HG03196 (cell line): Measurements from ENCODE around the gene HIVEP3.
A peak's percentile ranks its signal among the peaks of the same experiment; 100 is the strongest.

ENCODE experiments used
- ATAC-seq: cut with Tn5 transposase; IDR thresholded peaks from one replicate; pipeline ENCODE4 v1.9.1; 2021; ENCODE audit not compliant: unreplicated experiment

Gene HIVEP3

DNA sequence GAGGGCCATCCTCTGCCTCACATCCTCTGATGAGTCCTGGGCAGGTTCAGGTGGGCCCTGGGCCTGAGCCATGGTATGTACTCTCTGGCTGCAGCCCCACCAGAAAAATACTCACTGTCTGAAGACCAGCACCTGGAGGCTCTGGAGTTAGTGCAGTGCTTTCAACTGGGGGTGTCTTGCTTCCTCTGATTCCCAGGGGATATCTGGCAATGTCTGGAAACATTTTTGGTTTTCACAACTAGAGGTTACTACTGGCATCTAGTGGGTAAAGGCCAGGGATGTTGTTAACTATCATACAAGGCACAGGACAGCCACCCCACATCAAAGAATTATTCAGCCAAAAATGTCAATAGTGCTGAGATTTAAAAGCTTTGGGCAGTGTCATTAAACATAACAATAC lies 152.7 kb downstream of the HIVEP3 start:
- ATAC-seq = no peak

- ATAC-seq = no peak
These were observed 153.6 kb downstream of the HIVEP3 start for GRCh38 chr1:41765152-41765551.

DNA sequence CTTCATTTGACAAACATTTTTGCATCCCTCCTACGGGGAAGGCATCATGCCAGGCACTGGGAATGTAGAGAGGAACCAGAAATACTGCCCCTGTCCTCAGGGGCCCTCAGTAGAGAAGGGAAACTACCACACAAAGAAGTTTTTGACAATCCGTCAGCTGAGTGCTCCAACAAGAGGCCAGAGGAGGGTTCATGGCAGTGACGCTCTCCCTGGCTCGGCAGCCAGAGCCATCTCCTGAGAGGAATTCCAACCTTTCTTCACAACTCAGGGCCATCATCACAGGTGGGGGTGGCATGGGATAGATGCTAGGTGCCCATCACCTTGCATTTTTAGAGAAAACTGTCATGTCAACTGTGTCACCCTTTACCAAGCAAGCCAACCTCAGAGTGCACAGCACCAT lies 154.1 kb downstream of the HIVEP3 start:
- ATAC-seq = no peak

- no peak for ATAC-seq
These were observed 155.9 kb downstream of the HIVEP3 start for GRCh38 chr1:41762777-41763176.

DNA sequence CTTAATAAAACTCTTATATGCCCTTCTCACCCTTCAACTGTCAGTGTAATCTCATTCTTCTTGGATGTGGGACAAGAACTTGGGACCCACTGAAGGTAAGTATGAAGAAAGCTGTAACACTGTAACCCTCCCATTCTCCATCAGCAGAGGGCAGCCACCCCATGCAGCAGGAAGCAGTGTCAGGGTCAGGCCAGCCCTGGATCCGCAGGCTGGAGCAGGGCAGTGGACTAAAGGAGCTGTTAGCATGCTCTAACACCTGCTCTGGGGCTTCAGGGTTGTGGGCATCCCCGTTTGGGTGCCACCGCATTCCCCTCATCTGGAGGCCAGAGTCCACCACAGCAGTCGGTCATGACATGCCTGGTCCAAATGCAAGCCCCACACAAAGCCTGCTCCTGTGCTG lies 156.5 kb downstream of the HIVEP3 start:
- no peak for ATAC-seq

DNA sequence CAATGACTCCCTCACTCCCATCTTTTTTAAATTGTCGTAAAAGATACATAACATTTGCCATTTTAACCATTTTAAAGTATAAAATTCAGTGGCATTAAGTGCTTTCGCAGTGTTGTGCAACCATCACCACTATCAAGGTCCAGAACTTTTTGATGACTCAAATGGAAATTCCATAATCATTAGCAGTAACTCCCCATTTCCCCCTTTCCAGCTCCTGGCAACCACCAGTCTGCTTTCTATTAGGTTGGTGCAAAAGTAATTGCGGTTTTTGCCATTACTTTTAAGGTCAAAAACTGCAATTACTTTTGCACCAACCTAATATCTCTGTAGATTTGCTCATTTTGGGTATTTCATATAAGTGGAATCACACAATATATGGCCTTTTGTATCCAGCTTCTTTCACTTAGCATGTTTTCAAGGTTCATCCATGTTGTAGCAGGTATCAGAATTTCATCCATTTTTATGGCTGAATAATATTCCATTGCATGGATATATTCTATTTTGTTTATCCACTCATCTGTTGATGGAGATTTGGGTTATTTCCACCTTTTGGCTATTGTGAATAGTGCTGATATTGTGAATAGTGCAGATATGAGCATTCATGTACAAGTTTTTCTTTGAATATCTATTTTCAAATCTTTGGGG lies 159.7 kb downstream of the HIVEP3 start:
- no peak for ATAC-seq

- ATAC-seq = no peak
These were observed 160.2 kb downstream of the HIVEP3 start for GRCh38 chr1:41758500-41758899.

- no peak for ATAC-seq
These were observed 164.2 kb downstream of the HIVEP3 start for GRCh38 chr1:41754540-41754939.

DNA sequence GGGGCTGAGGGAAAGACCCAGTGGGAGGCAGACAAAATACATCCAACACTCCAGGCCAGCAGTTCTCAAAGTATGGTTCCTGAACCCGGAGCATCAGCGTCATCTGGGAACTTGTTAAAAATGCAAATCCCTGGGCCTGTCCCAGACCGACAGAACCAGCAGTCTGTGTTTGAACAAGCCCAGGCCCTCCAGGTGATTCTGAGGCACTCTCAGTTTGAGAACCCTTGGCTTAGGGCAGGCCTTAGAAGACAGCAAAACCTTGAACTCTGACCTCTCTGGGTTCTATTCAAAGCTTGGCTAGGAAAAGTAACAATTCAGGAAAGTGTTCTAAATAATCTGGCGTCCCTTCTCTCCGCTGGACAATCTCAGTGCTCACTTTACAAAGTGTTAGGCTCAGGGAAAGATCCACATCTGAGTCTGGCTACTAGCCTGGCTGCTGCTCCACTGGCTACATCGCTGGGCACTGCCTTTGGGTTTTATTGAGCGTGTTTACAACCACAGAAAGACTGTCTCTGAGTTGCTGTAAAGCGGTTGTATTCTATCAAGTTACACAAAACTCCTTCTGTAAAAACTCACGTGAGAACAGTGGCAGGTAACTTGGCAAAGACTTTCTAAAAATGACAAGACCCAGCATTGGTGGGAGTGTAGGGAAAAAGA lies 166.1 kb downstream of the HIVEP3 start:
- ATAC-seq = no peak

DNA sequence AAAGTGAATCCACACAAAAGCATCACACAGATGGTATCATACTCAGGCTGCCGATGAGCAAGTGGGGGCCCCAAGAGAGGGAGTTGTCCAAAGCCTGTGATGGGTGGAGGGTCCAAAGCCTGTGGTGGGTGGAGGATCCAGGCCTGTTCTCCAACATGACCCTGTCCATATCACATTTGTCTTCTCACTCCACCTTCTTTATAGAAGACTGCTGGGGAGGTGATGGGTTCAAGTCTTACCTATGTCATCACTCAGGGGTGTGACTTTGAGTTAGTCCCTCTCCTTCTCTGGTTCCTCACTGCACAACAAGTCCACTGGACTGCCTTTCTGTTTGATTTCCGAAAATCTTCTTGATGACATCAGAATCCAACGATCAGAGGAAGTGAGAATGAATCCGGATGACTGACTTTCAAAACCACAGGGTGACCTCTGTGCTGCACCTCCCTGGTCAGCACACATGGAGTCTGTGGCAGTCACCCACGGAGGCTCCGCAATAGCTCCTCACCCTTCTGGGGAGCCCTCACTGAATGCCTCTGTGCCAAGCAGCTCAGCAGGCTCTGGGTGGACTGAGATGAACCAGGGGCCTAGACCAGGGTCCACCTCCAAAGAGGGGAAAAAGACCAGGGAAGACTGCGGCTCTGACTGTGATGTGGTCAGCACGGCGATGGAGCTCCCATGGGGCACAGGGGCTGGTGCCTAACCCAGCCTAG lies 166.8 kb downstream of the HIVEP3 start:
- ATAC-seq = peak; percentile 17

DNA sequence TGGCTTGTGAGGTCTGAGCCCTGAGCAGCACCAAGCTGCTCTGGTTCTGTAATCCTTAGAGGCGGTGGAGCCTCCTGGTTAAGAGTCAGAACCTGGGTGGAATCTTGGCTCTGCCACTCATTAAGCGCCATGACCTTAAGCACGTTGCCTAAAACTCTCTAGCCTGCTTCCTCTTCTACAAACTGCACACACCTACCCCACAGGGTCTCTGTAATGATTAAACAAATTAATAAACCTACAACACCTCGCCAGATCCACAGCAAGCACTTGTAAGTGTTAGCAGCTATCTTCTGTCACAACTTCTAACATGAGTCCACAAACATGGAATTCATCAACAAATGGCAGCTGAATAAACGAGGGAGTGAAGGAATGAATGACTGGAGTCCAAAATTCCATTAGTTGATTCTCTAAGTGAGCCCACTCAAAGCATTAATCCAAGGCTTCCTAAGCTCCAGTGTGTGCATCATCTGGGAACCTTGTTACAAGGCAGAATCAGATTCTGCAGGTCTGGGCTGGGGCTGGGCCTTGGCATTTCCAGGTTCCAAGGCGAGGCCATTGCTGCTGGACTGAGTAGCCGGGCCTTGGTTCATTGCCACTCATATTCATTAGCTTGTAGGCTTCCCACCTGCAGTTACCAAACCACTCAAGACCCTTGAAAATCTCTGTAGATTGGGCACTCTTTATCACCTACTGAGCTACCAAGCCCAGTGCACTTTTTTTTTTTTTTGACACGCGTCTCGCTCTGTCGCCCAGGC lies 168.6 kb downstream of the HIVEP3 start:
- no peak for ATAC-seq

GRCh38 chr1:41745022-41745421 lies 173.7 kb downstream of the HIVEP3 start:
- ATAC-seq = no peak

DNA sequence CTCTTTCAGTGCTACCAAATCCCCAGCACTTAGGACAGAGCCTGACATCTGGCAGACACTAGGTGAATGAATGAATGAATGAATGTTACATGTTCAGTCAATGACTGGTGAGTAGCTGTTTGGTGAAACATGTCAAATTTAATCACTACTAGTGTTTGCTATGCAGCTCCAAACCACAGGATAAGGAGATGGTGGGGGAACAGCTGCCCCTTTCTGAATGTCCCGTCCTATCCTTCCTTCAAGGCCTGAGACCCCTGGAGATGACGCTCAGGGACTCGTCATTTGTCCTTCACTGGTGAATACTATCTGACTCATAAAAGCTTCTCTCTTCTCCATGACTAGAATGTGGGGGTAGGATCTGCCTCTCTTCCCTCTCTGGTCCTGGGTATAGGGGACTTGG lies 175.4 kb downstream of the HIVEP3 start:
- ATAC-seq = no peak

DNA sequence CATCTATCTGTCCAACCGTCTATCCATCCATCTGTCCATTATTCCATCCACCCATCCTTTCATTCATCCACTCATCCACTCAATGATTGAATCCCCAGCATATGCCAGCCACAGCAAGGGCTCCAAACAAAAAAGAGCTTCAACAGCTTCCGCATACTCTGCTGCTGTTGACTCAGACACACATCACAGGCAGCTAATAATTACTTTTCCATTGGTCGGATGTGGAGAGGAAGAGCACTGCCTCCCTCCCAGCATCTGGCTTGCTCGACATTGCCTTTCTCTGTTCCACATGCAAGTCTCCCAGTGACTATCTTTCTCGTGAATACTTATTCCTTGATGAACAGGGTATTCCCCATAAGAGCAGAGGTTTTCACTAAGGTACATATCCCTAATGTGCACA lies 176.5 kb downstream of the HIVEP3 start:
- ATAC-seq = no peak

DNA sequence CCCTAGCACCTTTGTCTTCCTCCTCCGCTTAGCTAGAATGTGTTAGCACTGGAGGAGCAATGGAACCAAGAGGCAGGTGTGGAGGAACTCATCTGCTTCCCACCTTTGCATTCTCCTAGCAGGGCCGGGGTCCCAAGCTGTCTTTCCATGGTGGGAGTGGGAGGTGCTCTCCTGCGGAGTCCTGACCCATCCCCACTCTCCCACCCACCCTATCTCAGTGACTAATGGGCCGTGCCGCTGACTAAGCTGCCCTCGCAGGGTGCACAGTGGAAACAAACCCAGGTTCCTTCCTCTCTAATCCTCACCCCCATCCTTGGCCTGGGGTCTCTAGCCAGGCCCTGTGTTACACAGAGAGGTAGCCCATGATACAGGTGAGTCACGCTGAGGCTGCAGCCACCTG lies 177.5 kb downstream of the HIVEP3 start:
- no peak for ATAC-seq

GRCh38 chr1:41740630-41741239 lies 178.0 kb downstream of the HIVEP3 start:
- ATAC-seq = no peak

DNA sequence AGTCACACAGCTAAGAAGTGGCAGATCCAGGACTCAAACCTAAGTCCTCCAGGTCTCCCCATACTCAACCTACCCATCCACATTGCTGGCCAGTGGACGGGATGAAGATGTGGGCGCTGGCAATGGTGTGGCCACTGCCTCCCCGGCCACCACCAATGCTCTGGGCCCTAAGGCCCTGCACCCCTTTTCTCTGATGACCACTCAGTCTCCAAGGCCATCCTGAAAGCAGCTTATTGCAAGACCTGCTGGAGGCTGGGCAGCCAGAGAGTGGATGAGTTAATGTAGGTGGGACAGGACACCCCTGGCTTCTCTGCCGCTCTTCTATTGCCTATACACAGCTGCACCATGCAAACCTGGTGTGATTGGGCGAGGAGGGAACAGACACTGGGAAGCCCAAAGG lies 178.7 kb downstream of the HIVEP3 start:
- no peak for ATAC-seq

GRCh38 chr1:41739061-41739955 lies 179.4 kb downstream of the HIVEP3 start:
- ATAC-seq = peak; percentile 45

DNA sequence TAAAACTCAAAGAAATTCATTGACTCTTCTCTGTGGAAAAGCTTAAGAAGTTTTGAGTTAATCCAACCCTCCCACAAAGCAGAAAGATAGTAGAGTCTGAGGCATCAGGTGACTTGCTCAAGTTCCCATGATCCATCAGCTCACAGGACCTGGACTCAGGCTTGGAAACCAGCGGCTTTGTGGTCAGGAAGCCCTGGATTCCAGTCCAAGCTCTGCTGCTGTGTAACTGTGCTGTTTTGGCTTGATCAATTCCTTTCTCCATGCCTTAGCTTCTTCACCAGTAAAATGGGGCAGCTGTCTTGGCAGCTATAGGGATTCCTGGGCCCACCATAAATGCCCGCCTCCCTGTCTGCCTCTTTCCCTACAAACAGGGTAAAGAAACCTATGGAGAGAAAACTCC lies 180.2 kb downstream of the HIVEP3 start:
- no peak for ATAC-seq

DNA sequence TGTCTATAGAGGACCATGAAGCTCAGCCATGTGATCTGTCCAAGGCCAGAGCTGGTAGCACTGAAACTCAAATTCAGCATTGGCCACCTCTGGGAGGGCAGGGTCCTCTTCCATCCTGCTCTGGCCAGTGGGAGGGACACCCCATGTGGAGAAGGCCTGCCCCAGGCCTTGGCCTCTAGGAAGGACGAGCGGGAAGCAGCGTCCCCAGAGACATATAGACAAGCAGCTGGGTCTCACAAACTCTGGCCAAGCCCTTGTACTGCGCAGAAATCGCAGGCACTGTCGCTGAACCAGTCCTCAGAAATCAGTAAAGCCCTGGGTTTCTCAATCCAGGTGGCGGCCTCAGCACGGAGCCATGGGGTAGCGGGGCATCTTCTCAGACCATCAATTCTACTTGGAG lies 180.7 kb downstream of the HIVEP3 start:
- no peak for ATAC-seq
